Spleen (tissue), 11 donors: ENCODE data around the gene MECR. TPM values are rescaled to one million over a fixed set of nuclear protein-coding genes. Genes with fewer than 3 reads are reported as not detected.
A peak's percentile ranks its signal among the peaks of the same experiment; 100 is the strongest.

Experiments
- DNase-seq: peaks from one replicate; pipeline ENCODE4 v3.0.0-alpha.2; 2020
- H3K27ac ChIP-seq, 8 donors: fragments of 200-600 bp; sonication (generic) in 7 of 8; 1 replicate in 4 of 8; 2 replicates in 4 of 8; pipeline versions ENCODE4 v1.5.0 to v1.8.0; 2016 to 2021; ENCODE audit warnings: inconsistent platforms in 4 of 8, mild to moderate bottlenecking in 4 of 8, moderate library complexity in 1 of 8
- H3K27me3 ChIP-seq, 7 donors: fragments of 200-600 bp; sonication (generic) in 6 of 7; replicated peaks in 1 of 7; 1 replicate in 4 of 7; 2 replicates in 3 of 7; pipeline versions ENCODE4 v1.5.0 to v1.8.0; 2016 to 2021; ENCODE audit warnings: inconsistent platforms in 3 of 7, mild to moderate bottlenecking in 1 of 7
- H3K36me3 ChIP-seq, 6 donors: fragments of 200-600 bp; sonication (generic) in 5 of 6; 1 replicate in 4 of 6; 2 replicates in 2 of 6; pipeline versions ENCODE4 v1.5.0 to v1.8.0; 2016 to 2021; ENCODE audit warnings: inconsistent platforms in 2 of 6
- H3K4me1 ChIP-seq, 6 donors: fragments of 200-600 bp; sonication (generic) in 5 of 6; 1 replicate in 3 of 6; 2 replicates in 3 of 6; pipeline versions ENCODE4 v1.5.0 to v1.8.0; 2016 to 2021; ENCODE audit warnings: inconsistent platforms in 3 of 6
- H3K4me3 ChIP-seq, 8 donors: fragments of 200-600 bp; sonication (generic) in 7 of 8; 1 replicate in 4 of 8; 2 replicates in 4 of 8; pipeline versions ENCODE4 v1.5.0 to v1.8.0; 2016 to 2021; ENCODE audit warnings: inconsistent platforms in 4 of 8, mild to moderate bottlenecking in 4 of 8, moderate library complexity in 2 of 8
- H3K9me3 ChIP-seq, 8 donors: fragments of 200-600 bp; sonication (generic) in 7 of 8; 1 replicate in 4 of 8; 2 replicates in 4 of 8; pipeline versions ENCODE4 v1.5.0 to v1.8.0; 2016 to 2021; ENCODE audit warnings: inconsistent platforms in 4 of 8
- CTCF ChIP-seq, 11 experiments: fragments of 200-600 bp in 7 of 11; fragments of 450-650 bp in 4 of 11; sonication (generic) in 4 of 11; IDR thresholded peaks in 8 of 11; conservative IDR thresholded peaks in 3 of 11; 1 replicate in 7 of 11; 2 replicates in 4 of 11; pipeline versions ENCODE4 v1.4.0 to v1.8.0; 2016 to 2021; ENCODE audit warnings: antibody characterized with exemption in 11 of 11, inconsistent platforms in 4 of 11, mild to moderate bottlenecking in 1 of 11
- POLR2A ChIP-seq, 3 donors: fragments of 450-650 bp; IDR thresholded peaks; one replicate each; pipeline ENCODE4 v1.5.1; 2017; ENCODE audit warnings: antibody characterized with exemption in 3 of 3, mild to moderate bottlenecking in 1 of 3
- POLR2AphosphoS5 ChIP-seq, 3 donors: sonication (generic); formaldehyde crosslinking; IDR thresholded peaks; one replicate each; pipeline ENCODE4 v1.5.1; 2017; ENCODE audit warnings: antibody characterized with exemption in 3 of 3
- WGBS, 5 donors: extraction: QIAGEN DNeasy Blood & Tissue Kit in 3 of 5; methylation state at CpG; one replicate each; pipeline versions ENCODE4 v1.1.5 to v1.1.7; 2013 to 2018; 5-methylcytosine and 5-hydroxymethylcytosine counted together
- intact Hi-C: fragments of 100-400 bp; cut with DNase I; formaldehyde crosslinking; loops from one replicate; pipeline ENCODE4 v1.15.0; 2023; ENCODE audit warnings: low total_unique reads
- polyA plus RNA-seq, 3 donors: library from polyadenylated mRNA; stranded (reverse); fragments of 200-250 nt; gene quantifications; one replicate each; pipeline ENCODE4 v1.2.1, GENCODE V29; 2013
- total RNA-seq, 7 donors: library from RNA; depleted of rRNA in 3 of 7; stranded (reverse); fragments of >200 nt in 3 of 7; fragmentation: NEBNext Ultra II Directional in 4 of 7; extraction: Animal tissue kit (Norgen Biotek cat#: 25700) in 4 of 7; gene quantifications; one replicate each; pipeline versions ENCODE4 v1.1.0 to v1.2.1, GENCODE V29; 2016 to 2021
- donor health status: healthy with polysubstance abuse.
- donor health status: DM: no; HTN: no; CAD: no; lungs with moderate emphysema.
- donor health status: DM: no; HTN: no; CAD: no.
- donor health status: Bipolar disorder and iron deficiency.
- donor health status: healthy.
- donor health status: DM: no; HTN: no; CAD: no.
- donor health status: DM: yes; HTN: yes; CAD: no.

MECR gene
- total and polyA plus RNA-seq, 10 donors, result 6.4 to 25.4 (median 14.7) TPM

DNA sequence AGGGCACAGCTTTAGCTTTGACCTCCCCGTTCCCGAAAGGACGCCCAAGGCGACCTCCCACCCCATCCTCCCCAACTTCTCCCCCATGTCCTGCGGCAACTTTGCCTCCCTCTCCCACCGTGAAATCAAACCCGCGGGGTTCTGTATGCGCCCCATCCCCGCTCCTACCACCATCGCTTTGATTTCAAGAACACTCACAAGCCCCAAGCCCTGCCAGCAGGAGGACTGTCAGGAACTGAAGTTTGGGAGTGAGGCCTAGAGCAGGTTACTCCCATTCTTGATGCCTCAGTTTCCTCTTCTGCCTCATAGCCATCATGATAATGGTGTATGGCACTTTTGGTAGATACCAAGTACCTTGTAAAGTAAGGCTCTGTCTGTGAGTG lies 7.9 kb upstream of the MECR start:
- intact Hi-C loops, result loop anchor here (5.0 to 10.0 kb wide), 2 partner anchors 1144 to 1476 kb away; no protein-coding TSS in a partner anchor
- no peaks in the 10 kb centered on the region for H3K9me3 ChIP-seq
- peaks cover 0 to 82% (median 36%) of the 10 kb centered on the region in 7 donors for H3K27me3 ChIP-seq
- H3K4me1 ChIP-seq, result peaks cover 16 to 31% (median 26%) of the 10 kb centered on the region in 6 donors
- no peak for DNase-seq
- WGBS, 5 donors, result 28 to 35% (median 29%) methylated on average over 11 of the region's 11 CpGs
- peak overlapping the region in 6 of 8 donors; percentile 30 to 80 (median 36) for H3K4me3 ChIP-seq
- H3K27ac ChIP-seq, result peak overlapping the region in 3 of 8 donors; percentile 4 to 40 (median 20)
- no peak for TF ChIP-seq POLR2AphosphoS5 (IDR thresholded peaks at IDR 0.05)
- no peak for TF ChIP-seq CTCF (IDR thresholded peaks at IDR 0.05 in 8 of 11, conservative IDR thresholded peaks at IDR 0.05 in 3 of 11)
- no peak for TF ChIP-seq POLR2A (IDR thresholded peaks at IDR 0.05)
- H3K36me3 ChIP-seq, result no peaks in the 10 kb centered on the region

- Histone ChIP-seq H3K27ac (peak overlapping the region in 4 of 8 donors; percentile 4 to 40 (median 22)), H3K27me3 (peaks cover 0 to 81% (median 36%) of the 10 kb centered on the region in 7 donors), H3K36me3 (no peaks in the 10 kb centered on the region), H3K4me3 (peak overlapping the region in 7 of 8 donors; percentile 30 to 80 (median 36)), H3K9me3 (no peaks in the 10 kb centered on the region), H3K4me1 (peaks cover 16 to 31% (median 26%) of the 10 kb centered on the region in 6 donors)
- intact Hi-C loops, result loop anchor here (5.0 to 10.0 kb wide), 2 partner anchors 1144 to 1477 kb away; no protein-coding TSS in a partner anchor
- TF ChIP-seq CTCF (IDR thresholded peaks at IDR 0.05 in 8 of 11, conservative IDR thresholded peaks at IDR 0.05 in 3 of 11), result no peak
- TF ChIP-seq POLR2AphosphoS5 (IDR thresholded peaks at IDR 0.05), result peak in 1 of 3 donors; percentile 19
- WGBS, 5 donors, result 0 to 4% (median 2%) methylated on average over 39 to 93 of the region's 93 CpGs
- DNase-seq, result no peak
These were observed 7.3 kb upstream of the MECR start for GRCh38 chr1:29237852-29238619.

- peak overlapping the region; percentile 36 to 80 (median 57) for H3K4me3 ChIP-seq
- no peaks in the 10 kb centered on the region for H3K36me3 ChIP-seq
- peaks cover 0 to 81% (median 36%) of the 10 kb centered on the region in 7 donors for H3K27me3 ChIP-seq
- H3K9me3 ChIP-seq, result no peaks in the 10 kb centered on the region
- H3K4me1 ChIP-seq, result peaks cover 16 to 31% (median 26%) of the 10 kb centered on the region in 6 donors
- intact Hi-C loops, result loop anchor here (5.0 to 10.0 kb wide), 2 partner anchors 1145 to 1478 kb away; no protein-coding TSS in a partner anchor
- 1% methylated on average over 46 to 79 of the region's 79 CpGs; no CpG with 5 or more reads in 1 of the 5 donors for WGBS, 5 donors
- TF ChIP-seq CTCF (IDR thresholded peaks at IDR 0.05 in 8 of 11, conservative IDR thresholded peaks at IDR 0.05 in 3 of 11) (no peak), POLR2AphosphoS5 (IDR thresholded peaks at IDR 0.05) (peak in 2 of 3 donors; percentile 46 to 68), POLR2A (IDR thresholded peaks at IDR 0.05) (no peak)
- H3K27ac ChIP-seq, result peak overlapping the region in 2 of 8 donors; percentile 40 to 43
- DNase-seq, result peak; percentile 84
These were observed 6.5 kb upstream of the MECR start for GRCh38 chr1:29237129-29237821.
